Measurements from ENCODE around the gene NFIC. TPM values are rescaled to one million over a fixed set of nuclear protein-coding genes. Genes with fewer than 3 reads are reported as not detected.
"Not testable (repeated sequence)": the region's sequence is repeated elsewhere in the genome, so short reads cannot be mapped to it uniquely, and the experiment has no call there.

NFIC gene
- total RNA-seq, 1 donor from 2014 or later, result 11.9 TPM

DNA sequence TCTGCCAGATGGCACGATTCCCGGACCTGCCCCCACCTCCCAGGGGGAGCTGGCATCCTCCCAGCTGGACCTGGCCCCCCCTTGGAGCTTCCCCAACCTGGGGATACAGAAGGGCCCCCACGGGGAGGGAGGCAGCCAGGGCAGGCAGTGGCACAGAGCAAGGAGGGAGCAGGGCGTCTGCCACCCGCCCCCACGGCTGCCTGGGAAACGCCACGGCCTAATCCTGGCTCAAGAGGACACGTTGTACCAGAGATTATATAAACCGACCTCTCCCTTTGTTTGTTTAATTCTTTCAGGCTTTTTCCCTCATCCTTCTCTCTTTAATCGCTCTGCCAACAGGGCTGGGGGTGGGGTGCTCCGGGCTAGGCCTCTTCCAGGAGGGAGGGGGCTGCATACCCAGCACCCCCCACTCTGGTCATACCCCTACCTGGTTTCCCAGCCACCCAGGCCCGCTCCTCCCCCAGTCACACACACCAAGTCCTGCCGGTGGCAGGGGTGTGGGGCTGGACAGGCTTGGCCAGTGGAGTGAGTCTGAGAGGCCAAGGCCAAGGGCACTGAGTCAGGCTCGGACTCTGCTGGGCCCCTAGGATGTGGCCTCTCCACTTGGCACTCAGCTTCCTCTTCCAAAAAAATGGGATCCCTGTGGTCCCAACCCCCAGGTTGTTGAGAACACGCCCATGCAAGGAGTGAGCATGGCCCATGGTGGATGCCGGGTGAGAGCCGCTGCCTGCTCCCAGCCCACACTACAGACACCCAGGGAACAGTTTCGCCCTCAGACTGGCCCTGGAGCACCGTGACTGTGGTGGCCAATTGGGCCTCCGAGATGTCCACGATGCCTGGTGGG, 29.5 kb upstream of the NFIC start:
- DNase-seq (ENCODE audit: low read depth in 2 of 2), result peak in 1 of 2 donors; percentile 15

- DNase-seq (ENCODE audit: low read depth in 2 of 2), result no peak
Measured at GRCh38 chr19:3338541-3339181, 27.7 kb upstream of the NFIC start.

DNA sequence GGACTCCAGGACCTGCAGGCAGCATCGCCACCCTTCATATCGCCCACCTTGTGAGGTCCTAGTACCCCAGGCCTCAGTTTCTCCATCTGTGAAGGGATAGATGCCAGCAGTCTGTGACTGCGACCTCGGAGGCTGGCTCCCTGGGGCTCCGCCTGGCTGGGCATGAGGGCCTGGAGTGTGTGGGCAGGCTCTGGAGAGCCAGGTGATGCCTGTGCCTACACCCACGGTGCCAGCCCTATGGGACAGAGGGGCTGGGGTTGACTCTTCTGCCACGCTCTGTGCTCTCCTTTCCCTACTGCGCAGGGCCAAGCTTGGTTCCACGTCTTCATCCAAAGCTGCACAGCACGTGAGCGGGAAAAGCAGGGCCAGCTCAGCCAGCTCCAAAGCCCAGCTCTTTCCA, 26.0 kb upstream of the NFIC start:
- no peak for DNase-seq (ENCODE audit: low read depth in 2 of 2)

GRCh38 chr19:3342246-3342645, 24.1 kb upstream of the NFIC start:
- no peak for DNase-seq (ENCODE audit: low read depth in 2 of 2)

DNA sequence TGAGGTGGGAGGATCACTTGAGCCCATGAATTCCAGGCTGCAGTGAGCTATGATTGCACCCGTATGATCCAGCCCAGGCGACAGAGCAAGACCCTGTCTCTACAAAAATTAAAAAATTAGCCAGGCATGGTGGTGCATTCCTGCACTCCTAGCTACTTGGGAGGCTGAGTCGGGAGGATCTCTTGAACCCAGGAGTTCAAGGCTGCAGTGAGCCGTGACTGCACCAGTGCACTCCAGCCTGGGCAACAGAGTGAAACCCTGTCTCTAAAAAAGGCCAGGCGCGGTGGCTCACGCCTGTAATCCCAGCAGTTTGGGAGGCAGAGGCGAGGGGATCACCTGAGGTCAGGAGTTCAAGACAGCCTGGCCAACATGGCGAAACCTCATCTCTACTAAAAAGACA, 23.4 kb upstream of the NFIC start:
- not testable (repeated sequence) for DNase-seq (ENCODE audit: low read depth in 2 of 2)

DNA sequence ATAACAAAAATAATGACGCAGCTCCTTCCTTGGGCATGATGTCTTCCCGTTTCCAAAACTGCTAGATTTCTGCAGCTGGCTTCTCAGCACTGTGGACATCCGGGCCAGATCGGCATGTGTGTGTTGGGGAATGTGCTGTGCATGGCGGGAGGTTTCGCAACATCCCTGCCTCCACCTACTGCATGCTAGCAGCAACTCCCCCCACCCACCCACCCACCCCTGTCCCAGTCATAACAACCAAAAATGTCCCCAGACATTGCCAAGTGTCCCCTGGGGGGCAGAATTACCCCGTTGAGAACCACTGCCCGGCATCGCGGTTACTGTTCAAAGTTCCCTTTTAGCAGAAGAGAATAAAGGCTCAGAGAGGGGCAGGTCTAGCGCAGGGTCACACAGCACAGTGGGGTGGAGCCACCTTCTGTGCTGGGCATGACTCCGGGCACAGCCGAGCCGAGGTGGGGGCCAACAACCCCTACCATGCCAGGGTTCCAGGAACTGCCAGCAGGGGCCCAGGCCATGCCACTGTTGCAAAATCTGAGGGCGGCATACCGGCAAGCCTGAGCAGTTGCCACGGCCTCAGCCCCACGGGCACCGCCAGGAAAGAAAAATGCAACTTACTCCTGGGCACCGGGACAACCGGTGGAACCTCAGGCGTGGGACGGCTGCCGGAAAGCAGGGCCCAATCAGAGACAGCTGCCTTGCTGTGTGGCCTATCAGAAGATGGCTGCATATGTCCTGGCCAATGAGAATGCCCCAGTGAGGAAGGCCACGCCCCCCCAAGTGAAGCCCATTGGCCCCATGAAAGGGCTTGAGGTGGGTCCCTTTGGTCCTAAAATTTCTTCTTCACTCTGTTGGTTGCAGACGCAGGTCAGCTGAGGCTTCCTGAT, 22.5 kb upstream of the NFIC start:
- peak; percentile 62 to 72 for DNase-seq (ENCODE audit: low read depth in 2 of 2)

- DNase-seq (ENCODE audit: low read depth in 2 of 2), result no peak
Measured at GRCh38 chr19:3344608-3345598, 21.5 kb upstream of the NFIC start.

DNA sequence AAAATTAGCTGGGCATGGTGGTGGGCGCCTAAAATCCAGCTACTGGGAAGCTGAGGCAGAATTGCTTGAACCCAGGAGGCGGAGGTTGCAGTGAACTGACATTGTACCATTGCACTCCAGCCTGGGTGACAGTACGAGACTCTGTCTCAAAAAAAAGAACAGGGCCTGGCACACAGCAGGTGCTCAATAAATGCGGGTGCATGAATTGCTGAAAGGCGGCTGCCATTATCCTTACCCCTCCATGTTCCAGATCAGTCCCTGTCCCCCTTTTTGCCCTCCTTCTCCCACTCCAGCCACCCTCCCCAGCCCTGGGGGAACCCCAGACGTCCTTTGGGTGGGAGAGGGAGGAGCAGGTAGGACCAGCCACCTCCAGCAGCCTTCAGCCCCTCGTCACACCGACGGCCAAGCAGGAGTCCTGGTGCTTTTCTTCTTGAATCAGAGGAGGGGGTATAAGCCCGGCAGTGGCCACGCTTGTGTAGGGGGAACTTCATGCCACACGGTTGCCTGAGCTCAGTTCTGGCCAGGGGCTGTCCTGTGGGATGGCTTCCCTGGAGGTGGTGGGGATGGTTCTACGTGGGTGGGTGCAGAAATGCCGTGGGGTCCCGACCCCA, 20.4 kb upstream of the NFIC start:
- DNase-seq (ENCODE audit: low read depth in 2 of 2), result no peak

GRCh38 chr19:3346677-3347353, 19.6 kb upstream of the NFIC start:
- peak in 1 of 2 donors; percentile 27 for DNase-seq (ENCODE audit: low read depth in 2 of 2)

- no peak for DNase-seq (ENCODE audit: low read depth in 2 of 2)
Measured at GRCh38 chr19:3348042-3348441, 18.3 kb upstream of the NFIC start.

DNA sequence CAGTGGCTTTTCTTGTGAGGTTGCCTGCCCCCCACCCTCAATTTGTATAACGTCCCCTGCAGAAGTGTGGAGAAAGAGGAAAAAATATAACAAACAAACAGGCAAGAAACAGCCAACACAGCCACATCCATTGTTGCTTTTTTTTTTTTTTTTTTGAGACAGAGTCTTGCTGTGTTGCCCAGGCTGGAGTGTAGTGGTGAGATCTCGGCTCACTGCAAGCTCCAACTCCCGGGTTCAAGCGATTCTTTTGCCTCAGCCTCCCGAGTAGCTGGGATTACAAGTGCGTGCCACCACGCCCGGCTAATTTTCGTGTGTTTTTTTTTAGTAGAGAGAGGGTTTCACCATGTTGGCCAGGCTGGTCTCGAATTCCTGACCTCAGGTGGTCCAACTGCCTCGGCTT, 17.9 kb upstream of the NFIC start:
- DNase-seq (ENCODE audit: low read depth in 2 of 2), result not testable (repeated sequence)

DNA sequence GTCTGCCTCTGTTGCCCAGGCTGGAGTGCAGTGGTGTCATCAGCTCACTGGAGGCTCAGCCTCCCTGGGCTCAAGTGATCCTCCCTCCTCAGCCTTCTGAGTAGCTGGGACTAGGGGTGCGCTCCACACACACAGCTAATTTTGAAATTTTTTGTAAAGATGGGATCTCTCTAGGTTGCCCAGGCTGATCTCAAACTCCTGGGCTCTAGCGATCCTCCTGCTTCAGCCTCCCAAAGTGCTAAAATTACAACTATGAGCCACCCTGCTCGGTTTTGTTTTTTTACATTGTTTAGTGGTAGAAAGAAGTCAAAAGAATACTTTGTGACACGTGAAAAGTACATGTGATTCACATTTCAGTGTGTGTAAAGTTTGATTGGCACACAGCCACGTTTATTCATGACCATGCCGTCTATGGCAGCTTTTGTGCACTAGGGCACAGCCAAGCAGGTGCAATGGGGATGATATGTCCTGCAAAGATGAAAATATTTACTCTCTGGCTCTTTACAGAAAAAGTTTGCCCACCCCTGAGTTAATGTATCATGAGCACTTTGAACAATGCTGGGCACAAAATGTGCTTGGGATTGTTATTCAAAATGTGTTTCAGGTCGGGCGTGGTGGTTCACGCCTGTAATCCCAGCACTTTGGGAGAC, 16.2 kb upstream of the NFIC start:
- peak; percentile 80 to 83 for DNase-seq (ENCODE audit: low read depth in 2 of 2)

DNA sequence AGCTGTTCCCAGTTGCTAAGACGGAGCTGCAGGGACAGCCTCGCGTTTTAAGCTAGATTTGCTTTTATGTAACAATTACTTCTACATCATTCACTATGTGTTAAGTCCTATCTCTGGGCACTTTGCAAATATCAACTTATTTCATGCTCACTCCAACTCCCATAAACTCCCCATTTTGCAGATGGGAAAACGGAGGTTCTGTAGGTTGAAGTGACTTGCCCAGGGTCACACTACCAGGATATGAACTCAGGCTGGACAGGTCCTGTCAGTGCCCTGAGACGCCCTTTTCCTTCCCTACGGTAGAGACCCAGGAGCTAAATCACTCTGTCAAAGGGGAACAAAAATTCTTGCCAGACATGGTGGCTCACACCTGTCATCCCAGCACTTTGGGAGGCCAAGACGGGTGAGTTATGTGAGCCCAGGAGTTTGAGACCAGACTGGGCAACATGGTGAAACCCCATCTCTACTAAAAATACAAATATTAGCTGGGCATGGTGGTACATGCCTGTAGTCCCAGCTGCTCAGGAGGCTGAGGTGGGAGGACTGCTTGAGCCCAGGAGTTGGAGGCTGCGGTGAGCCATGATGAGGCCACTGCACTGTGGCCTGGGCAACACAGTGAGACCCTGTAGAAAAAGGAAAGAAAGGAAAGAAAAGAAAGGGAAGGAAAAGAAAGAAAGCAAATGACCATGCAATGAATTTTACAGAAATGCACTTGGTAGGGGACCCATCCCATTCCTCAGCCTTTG, 14.5 kb upstream of the NFIC start:
- DNase-seq (ENCODE audit: low read depth in 2 of 2), result no peak

- DNase-seq (ENCODE audit: low read depth in 2 of 2), result no peak
Measured at GRCh38 chr19:3353493-3353892, 12.9 kb upstream of the NFIC start.

GRCh38 chr19:3356805-3357204, 9.6 kb upstream of the NFIC start:
- no peak for DNase-seq (ENCODE audit: low read depth in 2 of 2)

DNA sequence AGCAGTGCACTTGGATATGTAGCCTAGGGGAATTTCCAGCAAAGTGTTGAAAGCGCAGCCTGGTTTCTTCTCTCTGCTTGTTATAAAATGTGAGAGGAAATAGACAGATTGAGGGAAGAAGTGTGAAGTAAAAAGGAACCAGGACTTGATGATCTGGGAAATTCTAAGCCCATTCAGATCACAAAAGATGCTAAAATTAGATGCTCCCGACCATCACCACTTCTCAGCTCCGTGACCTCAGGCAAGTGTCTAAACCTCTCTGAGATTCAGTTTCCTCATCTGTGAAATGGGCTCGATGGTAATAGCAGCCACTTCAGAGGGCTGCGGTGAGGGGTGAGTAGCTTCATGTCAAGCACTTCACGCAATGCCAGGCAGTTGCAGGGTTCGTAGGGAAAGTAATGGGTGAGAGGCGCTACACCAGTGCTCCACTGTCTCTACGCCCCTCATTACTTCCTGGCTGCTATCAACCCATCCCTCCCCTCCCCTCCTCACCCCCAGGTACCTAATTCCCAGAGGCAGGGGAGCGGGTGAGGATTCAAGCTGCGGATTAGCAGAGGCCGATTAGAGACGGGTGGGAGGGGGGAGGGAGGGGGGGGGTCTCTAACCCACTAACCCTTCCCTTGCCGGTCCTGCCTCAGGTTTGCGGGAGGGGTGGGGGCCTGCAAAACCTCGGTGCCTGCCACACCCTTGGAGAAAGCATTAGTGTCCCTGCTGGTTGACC, 9.0 kb upstream of the NFIC start:
- DNase-seq (ENCODE audit: low read depth in 2 of 2), result no peak

- DNase-seq (ENCODE audit: low read depth in 2 of 2), result no peak
Measured at GRCh38 chr19:3357992-3358688, 8.2 kb upstream of the NFIC start.
